Tibial artery (tissue), 4 donors: ENCODE data around the gene CHD3.

Experiments used
- DNase-seq, 2 donors: peaks; one replicate each; pipeline ENCODE4 v3.0.0-alpha.2; 2019
- H3K27ac ChIP-seq, 2 donors: fragments of 200-600 bp; sonication (generic) in 1 of 2; 1 replicate in 1 of 2; 2 replicates in 1 of 2; pipeline ENCODE4 v1.5.1; 2018 to 2019; ENCODE audit warnings: mild to moderate bottlenecking in 1 of 2
- H3K27me3 ChIP-seq, 2 donors: fragments of 200-600 bp; sonication (generic) in 1 of 2; one replicate each; pipeline versions ENCODE4 v1.5.1 to v1.6.0; 2016 to 2019
- H3K36me3 ChIP-seq, 3 donors: fragments of 200-600 bp; sonication (generic) in 2 of 3; one replicate each; pipeline ENCODE4 v1.5.1; 2016 to 2019; ENCODE audit warnings: mild to moderate bottlenecking in 2 of 3
- H3K4me1 ChIP-seq, 4 donors: fragments of 200-600 bp; sonication (generic) in 2 of 4; 1 replicate in 3 of 4; 2 replicates in 1 of 4; pipeline ENCODE4 v1.5.1; 2016 to 2019
- H3K4me3 ChIP-seq, 2 donors: fragments of 200-600 bp; sonication (generic) in 1 of 2; 1 replicate in 1 of 2; 2 replicates in 1 of 2; pipeline ENCODE4 v1.5.1; 2018 to 2019; ENCODE audit warnings: mild to moderate bottlenecking in 2 of 2
- H3K9me3 ChIP-seq, 3 donors: fragments of 200-600 bp; sonication (generic) in 1 of 3; one replicate each; pipeline ENCODE4 v1.5.1; 2016 to 2019
- intact Hi-C: fragments of 100-400 bp; cut with DNase I; formaldehyde crosslinking; loops from one replicate; pipeline ENCODE4 v1.15.0; 2023; ENCODE audit warnings: low total_unique reads
- TF ChIP-seq, protein P1 (sequence below), 2 experiments: fragments of 200-600 bp in 1 of 2; fragments of 450-650 bp in 1 of 2; IDR thresholded peaks; one replicate each; pipeline ENCODE4 v1.5.1; 2017 to 2019; ENCODE audit warnings: antibody characterized with exemption in 2 of 2, mild to moderate bottlenecking in 1 of 2, moderate library complexity in 1 of 2

The CHD3 gene

DNA sequence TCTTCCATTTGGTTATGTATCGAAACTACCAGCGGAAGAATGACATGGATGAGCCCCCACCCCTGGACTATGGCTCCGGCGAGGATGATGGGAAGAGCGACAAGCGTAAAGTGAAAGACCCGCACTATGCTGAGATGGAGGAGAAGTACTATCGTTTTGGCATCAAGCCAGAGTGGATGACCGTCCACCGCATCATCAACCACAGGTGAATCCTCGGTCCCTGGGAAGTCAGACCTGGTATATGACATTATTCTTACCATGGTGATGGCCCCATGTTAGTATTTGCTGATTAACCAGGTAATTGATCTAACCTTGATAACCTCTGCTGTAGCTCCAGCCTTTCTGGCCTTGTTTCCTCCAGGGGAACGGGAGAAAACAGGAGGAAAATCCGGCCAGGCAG, 8.5 kb downstream of the CHD3 start:
- no peak for DNase-seq
- no peaks in the 10 kb centered on the region for H3K9me3 ChIP-seq
- H3K4me1 ChIP-seq: no peaks in the 10 kb centered on the region
- intact Hi-C loops: loop anchor here (5.0 kb wide), 1 partner anchor 35 kb away; no protein-coding TSS in a partner anchor
- no peaks in the 10 kb centered on the region for H3K27me3 ChIP-seq
- H3K36me3 ChIP-seq: peaks cover 26 to 87% (median 60%) of the 10 kb centered on the region in 3 donors
- TF ChIP-seq, protein P1, sequence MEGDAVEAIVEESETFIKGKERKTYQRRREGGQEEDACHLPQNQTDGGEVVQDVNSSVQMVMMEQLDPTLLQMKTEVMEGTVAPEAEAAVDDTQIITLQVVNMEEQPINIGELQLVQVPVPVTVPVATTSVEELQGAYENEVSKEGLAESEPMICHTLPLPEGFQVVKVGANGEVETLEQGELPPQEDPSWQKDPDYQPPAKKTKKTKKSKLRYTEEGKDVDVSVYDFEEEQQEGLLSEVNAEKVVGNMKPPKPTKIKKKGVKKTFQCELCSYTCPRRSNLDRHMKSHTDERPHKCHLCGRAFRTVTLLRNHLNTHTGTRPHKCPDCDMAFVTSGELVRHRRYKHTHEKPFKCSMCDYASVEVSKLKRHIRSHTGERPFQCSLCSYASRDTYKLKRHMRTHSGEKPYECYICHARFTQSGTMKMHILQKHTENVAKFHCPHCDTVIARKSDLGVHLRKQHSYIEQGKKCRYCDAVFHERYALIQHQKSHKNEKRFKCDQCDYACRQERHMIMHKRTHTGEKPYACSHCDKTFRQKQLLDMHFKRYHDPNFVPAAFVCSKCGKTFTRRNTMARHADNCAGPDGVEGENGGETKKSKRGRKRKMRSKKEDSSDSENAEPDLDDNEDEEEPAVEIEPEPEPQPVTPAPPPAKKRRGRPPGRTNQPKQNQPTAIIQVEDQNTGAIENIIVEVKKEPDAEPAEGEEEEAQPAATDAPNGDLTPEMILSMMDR (IDR thresholded peaks at IDR 0.05): no peak
- no peak overlapping the region for H3K27ac ChIP-seq
- no peak overlapping the region for H3K4me3 ChIP-seq

DNA sequence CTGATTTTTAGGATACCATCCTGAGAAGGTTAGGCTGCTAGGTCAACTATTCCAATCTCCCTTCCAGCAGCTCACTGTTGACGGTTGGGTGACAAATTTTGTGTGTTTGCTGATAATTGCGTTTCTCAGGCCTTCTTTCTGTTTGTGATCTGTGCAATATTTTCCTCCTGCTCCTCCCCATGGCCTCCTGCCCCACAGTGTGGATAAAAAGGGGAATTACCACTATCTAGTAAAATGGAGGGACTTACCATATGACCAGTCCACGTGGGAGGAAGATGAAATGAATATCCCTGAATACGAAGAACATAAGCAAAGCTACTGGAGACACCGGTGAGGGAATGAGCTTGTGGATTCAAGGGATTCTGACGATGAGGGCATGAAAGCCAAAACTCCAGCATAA, 9.2 kb downstream of the CHD3 start:
- no peak overlapping the region for H3K27ac ChIP-seq
- intact Hi-C loops: loop anchor here (5.0 kb wide), 1 partner anchor 35 kb away; no protein-coding TSS in a partner anchor

DNA sequence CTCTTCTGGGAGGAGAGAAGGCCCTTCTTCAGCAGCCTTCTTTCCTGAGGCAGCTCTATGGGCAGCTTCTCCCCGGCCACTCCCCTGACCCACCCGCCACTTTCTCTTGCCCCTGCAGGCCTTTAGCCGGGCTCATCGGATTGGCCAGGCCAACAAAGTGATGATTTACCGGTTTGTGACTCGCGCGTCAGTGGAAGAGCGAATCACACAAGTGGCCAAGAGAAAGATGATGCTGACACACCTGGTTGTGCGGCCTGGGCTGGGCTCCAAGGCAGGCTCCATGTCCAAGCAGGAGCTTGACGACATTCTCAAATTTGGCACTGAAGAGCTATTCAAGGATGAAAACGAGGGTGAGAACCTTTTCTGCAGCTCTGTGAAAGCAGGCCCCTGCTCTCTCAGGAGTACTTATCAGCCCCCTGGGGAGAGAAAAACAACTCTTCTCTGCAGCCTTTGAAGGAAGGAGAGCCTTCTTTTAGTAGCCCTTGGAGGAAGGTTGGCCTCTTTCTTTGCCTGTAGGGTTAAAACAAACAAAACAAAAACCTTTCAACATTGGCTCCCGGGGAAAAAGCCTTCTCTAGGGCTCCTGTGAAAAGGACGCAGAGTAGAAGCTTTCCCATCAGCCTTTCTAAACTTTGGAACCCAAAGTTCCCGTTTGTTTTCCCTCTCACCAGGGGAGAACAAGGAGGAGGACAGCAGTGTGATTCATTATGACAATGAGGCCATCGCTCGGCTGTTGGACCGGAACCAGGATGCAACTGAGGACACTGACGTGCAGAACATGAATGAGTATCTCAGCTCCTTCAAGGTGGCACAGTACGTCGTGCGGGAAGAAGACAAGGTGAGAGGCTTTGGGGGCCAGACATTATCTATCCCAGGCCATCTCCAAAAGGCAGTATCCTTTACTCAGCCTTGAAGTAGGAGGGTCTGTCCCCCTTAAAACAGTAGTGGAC, 14.8 kb downstream of the CHD3 start:
- intact Hi-C loops: no loop called here
- H3K36me3 ChIP-seq: peaks cover 15 to 99% (median 74%) of the 10 kb centered on the region in 3 donors
- no peak overlapping the region for H3K27ac ChIP-seq
- TF ChIP-seq, protein P1 (IDR thresholded peaks at IDR 0.05): no peak
- no peaks in the 10 kb centered on the region for H3K4me1 ChIP-seq
- DNase-seq: no peak
- H3K9me3 ChIP-seq: no peaks in the 10 kb centered on the region
- no peak overlapping the region for H3K4me3 ChIP-seq
- H3K27me3 ChIP-seq: no peaks in the 10 kb centered on the region

More for the DNA sequence above, 9.2 kb downstream of the CHD3 start:
- DNase-seq: no peak
- TF ChIP-seq, protein P1 (IDR thresholded peaks at IDR 0.05): peak; percentile 34 to 55
- Histone ChIP-seq H3K36me3 (peaks cover 26 to 92% (median 61%) of the 10 kb centered on the region in 3 donors), H3K27me3 (no peaks in the 10 kb centered on the region), H3K9me3 (no peaks in the 10 kb centered on the region), H3K4me3 (no peak overlapping the region), H3K4me1 (no peaks in the 10 kb centered on the region)

DNA sequence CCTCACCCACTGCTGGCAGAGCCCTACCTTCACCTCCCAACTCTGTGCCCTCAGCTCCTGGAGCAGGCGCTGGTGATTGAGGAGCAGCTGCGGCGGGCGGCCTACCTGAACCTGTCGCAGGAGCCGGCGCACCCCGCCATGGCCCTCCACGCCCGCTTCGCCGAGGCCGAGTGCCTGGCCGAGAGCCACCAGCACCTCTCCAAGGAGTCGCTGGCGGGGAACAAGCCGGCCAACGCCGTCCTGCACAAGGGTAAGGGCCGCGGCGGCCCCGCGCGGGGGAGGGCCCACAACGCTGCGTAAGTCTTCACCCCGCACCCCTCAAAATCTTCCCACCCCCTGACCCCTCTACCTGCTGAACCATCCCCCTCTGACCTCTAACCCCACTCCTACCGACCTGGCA, 20.5 kb downstream of the CHD3 start:
- TF ChIP-seq, protein P1 (IDR thresholded peaks at IDR 0.05): no peak
- no peak overlapping the region for H3K27ac ChIP-seq
- no peaks in the 10 kb centered on the region for H3K27me3 ChIP-seq
- H3K9me3 ChIP-seq: no peaks in the 10 kb centered on the region
- peaks cover 0 to 82% (median 46%) of the 10 kb centered on the region in 3 donors for H3K36me3 ChIP-seq
- no peaks in the 10 kb centered on the region for H3K4me1 ChIP-seq
- intact Hi-C loops: no loop called here
- no peak for DNase-seq
- no peak overlapping the region for H3K4me3 ChIP-seq

DNA sequence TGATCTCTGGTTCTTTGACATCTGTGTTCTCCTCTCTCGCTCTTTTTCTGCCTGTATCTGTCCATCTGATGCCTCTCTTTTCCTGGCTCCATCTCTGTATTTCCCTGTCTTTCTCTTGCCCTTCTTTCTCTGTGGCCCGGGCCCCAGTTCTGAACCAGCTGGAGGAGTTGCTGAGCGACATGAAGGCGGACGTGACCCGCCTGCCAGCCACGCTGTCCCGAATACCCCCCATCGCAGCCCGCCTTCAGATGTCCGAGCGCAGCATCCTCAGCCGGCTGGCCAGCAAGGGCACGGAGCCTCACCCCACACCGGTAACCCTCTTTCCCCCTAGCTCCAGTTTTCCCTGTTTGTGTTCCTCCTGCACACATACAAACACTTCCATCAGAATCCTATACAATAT, 21.7 kb downstream of the CHD3 start:
- H3K36me3 ChIP-seq: peaks cover 0 to 70% (median 36%) of the 10 kb centered on the region in 3 donors
- H3K4me1 ChIP-seq: peaks cover 0 to 11% (median 7%) of the 10 kb centered on the region in 4 donors
- intact Hi-C loops: no loop called here
- H3K4me3 ChIP-seq: no peak overlapping the region
- H3K27me3 ChIP-seq: no peaks in the 10 kb centered on the region
- H3K9me3 ChIP-seq: no peaks in the 10 kb centered on the region
- DNase-seq: no peak
- TF ChIP-seq, protein P1 (IDR thresholded peaks at IDR 0.05): no peak
- no peak overlapping the region for H3K27ac ChIP-seq
